Stromal cell of bone marrow (primary cell): ENCODE data around the gene SOX13.

Experiments used
- DNase-seq: peaks from one replicate; pipeline ENCODE4 v3.0.0-alpha.2; 2012; ENCODE audit warnings: low read depth

SOX13 gene

DNA sequence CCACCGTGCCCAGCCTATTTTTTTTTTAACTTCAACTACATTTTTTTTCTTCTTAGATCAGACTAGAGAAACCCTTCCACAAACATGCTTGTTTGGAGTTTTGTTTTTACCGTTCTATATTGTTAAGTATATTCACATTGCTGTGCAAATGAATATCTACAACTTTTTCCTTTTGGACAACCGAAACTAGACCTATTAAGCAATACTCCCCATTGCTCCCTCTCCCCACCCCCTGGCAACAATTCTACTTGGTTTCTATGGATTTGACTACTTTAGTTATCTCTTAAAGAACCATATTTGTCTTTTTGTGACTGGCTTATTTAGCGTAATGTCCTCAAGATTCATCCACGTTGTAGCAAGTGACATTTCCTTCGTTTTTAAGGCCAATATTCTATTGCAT lies 59.8 kb downstream of the SOX13 start:
- no peak for DNase-seq

DNA sequence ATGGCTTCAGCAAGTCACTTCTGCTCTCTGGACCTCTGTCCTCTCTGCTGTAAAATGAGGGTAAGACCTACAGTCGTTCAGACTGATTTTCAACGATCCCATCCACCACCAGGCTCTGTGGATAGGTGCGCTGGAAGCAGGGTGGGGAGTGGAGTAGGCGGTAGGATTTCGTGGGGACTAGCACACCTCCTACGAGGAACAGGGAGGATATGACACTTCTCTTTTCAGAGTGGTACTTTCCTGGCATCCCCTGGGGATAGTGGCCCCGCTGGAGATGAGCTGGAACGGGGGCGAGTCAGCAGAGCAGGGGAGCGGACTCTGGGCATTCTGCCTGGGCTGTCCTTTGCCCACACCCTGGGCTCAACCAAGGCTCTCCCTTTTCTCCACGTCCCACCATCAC lies 61.2 kb downstream of the SOX13 start:
- DNase-seq, result no peak

DNA sequence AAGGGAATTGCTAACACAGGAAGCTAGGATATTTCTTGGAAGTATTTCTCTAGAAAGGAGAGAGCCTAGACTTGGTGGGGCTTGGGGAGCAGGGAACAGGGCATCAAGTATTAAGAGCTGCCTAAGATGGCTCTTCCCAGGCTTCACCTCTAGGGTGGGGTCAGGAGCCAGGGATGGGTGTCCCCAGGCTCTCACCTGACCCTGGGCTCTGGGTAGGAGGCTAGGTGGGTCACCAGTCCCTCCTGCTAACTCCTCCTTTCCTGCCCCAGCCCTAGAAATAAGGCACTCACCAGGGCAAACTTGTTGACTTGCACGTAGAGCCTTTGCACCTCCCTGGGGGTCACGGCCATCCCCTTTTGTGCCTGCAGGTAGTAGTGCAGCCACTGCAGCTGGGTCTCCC lies 63.9 kb downstream of the SOX13 start:
- no peak for DNase-seq

DNA sequence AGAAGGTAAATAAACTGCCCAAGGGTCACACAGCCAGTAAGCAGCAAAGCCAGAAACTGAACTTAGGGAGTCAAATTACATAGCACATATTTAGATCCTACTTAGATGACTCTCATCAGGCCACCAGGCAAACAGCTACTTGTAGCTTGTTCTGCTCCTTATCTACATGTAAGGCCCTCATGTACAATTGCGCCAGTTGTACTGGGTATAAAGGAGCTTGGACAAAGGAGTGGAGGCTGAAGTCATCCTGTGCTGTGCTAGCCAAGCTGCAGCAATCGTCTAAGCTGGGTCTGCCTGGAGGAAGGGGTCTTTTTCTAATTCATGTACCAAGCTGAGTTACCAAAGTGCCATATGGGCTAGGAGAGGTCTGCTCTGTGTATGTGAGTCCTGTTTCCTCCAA lies 66.2 kb downstream of the SOX13 start:
- DNase-seq, result no peak

DNA sequence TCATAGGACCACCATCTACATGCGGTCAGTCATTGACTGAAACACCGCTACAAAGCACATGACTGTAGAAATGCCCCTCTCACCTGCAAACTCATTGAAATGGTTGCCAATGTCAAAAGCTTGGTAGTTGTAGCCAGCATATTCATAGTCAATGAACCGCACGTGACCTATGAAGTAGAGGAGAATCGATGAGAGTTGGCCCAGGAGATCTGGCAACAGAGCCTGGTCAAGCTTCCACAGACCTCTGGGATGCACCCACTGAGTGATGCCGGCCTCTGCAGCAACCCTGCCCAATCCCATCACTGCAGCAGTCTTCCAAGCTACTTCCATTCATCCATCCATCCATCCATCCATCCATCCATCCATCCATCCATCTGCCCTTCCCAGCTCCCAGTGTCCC lies 67.0 kb downstream of the SOX13 start:
- DNase-seq, result no peak

DNA sequence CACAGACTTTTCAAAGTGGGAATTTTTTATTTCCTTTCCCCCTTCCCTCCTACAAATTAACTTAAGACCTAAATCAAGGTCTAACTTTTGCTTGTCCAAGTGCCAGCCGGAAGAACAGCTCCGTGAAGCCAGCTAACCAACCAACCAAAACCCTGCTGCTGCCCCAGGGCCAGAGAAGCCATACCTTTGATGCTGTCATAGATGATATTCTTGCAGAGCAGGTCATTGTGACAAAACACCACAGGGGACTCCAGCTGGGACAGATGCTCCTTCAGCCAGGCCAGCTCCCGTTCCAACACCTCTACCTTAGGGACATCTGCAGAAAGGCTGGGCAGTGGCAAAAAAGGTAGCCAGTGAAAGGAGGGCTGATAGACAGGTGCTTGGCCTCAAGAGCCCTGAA lies 68.2 kb downstream of the SOX13 start:
- DNase-seq, result no peak

DNA sequence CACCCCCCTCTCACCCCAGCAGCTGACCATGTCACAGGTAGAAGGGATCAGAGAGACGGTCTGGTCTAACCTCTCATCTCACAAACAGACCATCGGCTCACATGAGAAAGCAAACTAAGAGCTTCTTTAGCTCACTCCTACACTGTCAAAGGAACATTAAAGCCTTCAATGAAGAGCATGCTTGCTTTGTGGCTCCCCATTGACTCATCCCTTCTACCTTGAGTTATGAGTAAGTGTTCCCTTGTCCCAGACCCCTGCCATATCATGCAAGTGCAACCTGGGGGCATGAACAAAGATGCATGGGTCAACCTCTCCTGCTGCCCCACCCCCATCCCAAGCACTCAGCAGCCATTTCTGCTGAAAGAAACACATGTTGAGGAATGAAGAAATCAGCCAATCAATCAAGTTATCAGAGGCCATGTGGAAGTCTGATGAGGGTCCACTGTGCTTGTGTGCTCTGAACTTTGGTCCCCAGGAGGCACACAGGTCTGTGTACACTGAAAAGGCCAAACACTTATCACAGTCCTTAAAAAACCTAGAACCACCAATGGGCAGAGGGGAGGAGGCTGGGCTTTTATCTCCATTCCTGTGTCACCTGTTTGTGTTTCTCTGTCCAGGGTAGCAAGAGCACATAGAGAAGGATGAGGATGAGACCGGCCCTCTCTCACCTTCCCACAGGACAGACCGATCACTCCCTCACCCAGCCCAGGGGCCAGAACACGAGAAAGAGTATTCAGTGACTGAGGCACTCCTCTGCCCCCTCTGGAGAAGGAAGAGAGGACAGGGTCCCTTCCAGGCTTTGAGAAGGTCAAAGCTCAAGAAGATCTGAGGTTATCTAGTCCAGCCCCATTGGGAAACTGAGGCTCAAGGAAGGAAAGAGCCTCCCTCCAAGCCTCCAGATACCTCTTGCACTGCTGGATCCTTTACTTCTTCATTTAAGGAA lies 69.4 kb downstream of the SOX13 start:
- DNase-seq, result no peak

DNA sequence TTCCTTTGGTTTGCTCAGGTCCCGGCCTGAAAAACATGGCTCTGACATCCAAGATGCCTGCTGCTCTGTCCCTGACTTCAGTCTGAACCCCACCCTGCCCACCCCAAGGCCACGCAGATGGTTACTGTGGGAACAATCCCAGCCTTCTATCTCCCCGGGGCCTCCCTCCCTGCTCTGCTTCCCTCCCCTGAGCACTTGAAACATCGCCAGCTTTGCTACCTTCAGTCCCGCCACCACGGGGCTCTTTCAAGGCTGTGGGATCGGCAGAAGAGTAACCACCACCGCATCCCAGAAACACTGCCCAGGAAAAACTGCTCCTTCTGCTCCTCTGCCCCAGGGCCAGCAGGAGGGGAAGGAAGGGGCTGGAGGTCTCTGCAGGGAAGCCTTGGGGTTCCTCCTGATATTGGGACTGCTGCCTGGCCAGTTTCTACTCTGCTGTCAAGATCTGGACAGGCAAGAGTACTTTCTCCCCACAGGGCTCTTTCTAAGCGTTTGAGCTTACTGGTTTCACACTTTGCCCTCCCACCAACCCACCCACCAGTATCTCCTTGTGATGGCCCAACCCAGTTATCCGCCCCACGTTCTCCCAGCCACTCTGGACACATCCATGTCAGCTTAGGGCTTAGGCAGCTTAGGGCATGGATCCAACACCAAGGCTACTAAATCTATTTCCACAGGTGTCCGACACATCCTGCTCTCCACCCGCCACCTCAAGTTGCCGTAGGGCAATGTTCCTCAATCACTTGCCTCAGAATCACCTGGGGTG lies 70.5 kb downstream of the SOX13 start:
- no peak for DNase-seq

DNA sequence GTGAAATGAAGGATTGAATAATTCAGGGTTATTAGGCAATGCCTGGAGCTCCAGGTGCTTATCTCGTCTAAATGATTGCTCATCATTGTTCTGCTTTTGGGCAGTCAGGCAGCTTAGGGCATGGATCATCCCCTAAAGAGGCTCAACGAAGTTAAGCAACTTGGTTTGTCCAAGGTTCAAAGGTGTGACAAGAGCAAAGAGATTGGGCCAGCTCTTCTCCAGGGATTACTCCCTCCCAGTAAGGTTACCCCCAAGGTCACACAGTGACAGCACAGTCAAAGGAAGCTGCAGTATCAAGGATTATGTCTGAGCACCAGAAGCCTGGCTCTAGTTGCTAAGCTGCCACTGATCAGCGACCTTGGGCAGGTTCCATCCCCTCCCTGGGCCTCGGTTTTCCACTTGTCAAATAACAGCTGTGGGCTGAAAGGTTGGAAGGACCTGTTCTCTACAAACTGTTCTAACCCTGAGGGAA lies 72.2 kb downstream of the SOX13 start:
- no peak for DNase-seq

DNA sequence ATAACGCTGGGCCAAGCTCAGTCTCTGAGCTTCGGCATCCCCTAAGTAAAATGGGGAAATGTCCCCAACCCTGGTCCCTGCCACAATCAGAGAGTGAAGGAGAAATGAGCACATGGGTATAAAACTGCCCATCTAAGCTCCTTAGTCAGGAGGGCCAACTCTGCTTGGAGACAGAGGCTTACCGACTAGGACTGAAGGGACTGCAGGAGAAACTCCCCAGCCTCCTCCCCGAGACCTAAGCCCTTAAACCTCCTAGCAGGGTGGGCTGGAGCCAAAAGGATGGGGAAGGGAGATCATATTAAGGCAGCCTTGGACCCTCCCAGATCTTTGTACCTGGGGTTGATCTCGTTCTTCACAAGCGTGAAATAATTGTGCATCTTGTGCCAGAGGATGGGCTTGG lies 73.4 kb downstream of the SOX13 start:
- no peak for DNase-seq

DNA sequence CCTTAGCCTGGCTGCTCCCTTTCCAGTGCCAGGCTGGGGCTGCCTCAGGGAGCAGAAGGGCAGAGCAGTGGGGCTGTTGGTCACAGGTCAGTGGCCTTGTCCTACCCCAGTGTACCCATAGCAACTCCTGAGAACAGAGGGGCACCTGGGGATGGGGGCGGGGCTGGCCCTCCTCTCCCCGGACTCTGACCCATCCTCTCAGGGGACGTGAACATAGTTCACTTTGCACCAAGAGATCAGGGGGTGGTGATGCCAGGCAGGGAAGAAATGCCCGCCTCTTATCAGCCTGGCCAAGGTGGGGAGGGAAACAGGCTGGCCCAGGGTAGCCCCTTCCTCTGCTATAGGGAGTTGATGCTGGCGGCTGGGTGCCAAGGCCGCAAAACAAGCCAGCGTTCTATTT lies 74.0 kb downstream of the SOX13 start:
- no peak for DNase-seq

DNA sequence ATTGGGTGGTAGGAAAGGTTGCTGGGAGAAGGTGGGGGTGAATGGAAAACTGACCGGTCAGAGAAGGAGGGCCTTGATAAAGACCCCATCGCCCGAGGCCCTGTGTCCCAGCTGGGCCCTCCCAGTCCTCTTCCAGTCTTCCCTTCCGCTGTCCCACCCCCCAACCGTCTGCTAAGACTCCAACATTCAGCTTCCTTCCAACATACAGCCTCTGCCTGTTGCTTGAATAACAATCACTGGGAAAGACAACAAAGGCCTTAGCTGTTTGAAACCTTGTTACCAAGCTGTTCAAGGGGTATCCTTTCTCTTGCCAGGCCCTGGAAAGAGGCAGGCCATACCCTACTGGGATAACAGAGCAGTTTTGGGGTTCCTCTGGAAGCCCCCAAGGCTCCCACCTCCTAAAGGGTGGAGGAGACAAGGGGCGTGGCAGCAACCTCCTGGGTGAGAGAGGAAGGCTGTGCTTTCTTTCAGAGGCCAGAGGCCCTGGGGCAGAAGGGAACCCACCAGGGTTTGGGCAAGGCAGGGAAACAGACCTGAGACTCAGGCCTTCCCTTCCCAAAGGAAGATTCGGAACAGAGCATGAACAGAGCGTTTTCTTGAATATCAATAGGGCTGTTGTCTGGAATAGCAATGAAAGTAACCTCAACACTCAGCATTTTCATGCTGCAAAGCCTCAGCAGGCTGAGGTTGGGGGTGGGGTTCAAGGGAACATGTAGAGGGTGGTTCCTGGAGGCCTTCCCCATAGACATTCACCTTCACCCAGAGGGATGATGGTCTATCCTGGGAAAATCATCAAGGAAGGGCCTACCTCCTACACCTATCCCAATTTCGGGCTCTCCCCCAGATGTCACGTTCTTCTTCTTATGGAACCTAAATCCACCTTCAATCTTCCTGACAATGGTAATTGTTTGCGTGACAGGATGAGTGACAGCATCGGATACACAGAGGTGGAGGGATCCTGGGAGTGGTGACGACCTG lies 74.8 kb downstream of the SOX13 start:
- DNase-seq, result no peak

DNA sequence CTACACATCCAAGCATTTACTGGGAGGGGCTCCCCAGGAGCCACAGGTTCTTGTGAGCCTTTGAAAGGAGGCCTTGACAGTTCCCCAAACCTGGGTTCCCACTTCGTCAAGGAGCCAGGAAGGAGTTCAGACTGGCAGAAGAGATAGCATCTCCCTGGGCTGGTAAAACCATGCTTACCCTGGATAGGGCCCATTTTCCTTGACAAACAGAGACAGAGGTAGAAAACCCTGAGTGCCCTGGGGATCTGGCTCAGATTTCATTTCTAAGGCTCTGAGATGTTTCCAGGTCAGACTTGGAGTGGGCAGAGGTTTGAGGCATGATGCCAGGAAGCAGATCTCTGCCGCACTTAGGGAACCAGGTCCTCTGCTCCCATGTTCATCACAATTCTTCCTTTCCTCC lies 76.2 kb downstream of the SOX13 start:
- DNase-seq, result no peak

DNA sequence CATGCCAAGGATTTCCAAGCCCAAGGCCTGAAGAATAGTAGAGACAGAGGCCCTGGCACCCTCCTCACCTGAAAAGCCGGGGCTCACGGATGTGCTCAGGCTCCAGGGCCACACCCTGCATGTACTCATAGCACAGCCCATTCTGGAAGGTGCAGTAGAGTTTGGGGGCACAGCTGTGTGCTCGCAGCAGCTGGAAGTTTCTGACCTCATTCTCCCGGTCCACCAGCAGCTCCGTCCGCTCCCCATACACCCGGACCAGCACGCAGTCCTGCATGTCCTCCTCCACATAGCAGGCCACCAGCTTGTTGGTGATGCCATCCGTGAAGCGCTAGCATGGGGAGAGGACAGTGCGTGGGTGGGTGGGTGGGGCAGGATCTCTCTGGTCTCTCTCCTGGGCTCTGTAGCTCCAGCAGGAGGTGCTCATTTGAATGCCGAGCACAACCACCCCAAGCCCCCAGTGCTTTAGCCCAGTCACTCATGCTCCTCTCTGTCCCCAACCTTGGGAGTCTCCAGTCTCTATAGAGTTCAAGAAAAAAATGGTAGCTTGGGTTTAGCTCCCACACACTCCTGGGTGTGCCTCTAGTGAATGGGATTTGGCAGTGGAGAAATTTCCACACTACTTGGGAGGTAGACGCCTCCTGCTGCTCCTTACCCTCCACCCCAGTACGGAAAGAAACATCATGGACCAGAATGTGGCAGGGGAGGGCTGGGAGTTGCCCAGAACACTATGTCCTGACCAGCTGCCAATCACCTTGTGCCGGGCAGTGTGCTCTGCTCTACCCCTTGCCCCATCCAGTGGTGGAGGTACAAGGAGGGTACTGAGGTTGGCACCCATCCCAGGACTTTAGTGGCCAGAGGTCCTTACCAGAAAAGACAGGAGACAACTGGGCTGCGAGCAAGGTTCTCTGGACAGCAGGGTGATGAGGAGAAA lies 77.0 kb downstream of the SOX13 start:
- no peak for DNase-seq

DNA sequence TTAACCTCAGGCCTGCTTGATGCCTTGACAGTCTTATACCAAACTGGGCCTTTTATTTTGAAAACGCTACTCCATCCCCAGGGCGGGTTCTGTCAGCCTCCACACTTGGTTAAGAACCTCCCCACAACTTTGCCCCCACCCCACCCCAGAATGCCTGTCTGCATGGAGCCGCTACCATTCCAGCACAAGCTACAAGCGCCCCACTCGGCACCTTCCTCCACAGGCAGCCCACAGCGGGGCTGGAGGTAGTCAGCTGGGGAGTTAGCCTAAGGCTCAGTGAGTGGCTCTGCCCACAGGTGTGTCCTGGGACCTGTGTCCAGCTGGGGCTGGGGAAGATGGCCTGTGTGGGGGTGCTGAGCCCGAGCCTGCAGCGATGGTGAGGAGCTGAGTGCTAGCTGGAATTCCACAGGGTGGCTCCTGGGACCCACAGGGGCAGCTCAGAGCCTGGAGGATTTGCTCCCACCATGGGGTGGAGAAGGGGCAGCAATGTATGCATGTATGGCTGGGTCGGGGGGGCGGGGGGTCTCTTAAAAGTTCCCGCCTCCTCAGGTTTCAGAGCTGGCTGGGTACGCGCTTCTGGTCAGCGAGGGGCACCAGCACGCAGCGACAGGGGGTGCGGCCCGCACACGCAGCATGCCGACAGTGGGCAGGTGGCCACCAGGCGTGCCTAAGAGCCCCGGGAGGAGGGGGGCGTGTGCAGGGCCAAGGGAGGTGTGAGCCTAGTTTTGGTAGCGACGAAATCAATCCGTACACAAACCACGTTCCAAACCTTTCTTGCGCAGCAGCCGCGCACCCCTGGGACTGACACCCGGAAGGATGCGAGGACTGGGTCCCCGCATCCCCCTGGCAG lies 78.0 kb downstream of the SOX13 start:
- DNase-seq, result no peak

DNA sequence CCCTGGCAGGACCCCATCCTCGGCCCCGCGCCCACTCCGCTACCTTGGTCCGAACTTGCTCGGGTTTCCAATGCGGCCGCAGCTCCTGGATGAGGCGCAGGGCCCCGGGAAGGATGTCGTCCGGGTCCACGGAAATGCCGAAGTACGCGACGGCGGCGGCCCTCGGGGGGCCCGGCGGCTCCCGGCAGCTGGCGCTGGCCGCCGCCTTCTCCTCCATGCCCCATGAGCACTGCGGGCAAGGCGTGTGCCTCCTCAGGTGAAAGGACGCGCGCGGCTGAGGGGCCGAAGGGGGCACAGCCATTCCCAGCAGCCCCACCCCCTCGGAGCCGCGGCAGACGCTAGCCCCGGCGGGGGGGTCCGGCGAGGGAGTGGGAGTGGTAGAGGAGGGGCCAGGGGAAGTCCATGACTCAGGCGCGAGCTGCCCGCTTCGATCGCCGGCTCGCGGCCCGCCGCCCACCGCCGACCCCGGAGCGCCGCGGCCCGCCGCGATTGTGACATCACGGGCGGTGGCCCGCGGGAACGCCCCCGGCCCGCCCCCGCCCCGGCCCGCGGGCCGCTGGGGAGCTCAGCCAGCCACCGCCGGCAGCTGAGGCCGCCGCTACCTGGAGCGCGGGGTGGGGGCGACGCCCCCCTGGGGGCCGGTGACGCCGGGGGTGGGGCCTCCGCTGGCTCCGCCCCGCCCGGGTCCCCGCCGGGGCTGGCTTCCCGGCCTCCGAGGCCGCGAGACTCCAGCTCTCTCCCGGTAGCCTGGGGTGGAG lies 78.8 kb downstream of the SOX13 start, which contains the start of gene ETNK2:
Gene ETNK2, minus strand, starts transcription at position 493 of the 758 bp plus-strand sequence. Its CDS starts 192 bp downstream, at position 301.
- no peak for DNase-seq

DNA sequence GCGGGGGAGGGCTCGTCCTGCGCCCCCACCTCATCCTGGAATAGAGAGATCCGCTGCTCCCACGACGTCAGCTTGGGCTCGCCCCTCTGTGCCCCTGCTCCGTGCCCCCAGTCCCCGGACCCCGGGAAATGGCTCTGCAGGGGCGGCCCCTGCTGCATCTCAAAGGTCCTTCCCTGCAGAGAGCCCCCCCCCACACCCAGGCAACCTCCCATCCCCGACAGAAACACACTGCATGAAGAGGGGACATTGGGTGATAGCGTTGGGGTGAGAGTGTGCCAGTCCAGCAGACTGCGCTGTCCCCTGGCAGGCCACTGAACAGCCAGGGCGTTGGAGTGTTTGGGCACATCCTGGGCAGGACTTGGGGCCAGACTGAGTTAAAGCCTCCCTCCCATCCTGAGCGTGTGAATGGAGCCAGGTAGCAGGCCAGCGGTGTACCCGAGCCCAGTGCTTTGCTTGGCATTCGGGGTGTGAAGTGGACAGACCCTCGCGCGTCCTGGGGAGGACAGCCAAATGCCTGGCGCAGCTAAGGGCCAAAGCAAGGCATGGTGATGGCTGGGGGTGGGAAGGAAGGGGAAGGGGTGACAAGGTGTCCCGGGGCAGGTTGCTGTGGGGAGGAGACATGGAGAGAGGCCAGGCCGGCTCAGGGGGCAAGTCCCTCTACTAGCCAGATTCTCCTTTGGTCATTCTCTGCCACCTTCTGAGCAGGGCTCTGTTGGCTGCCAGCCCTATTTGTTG lies 79.6 kb downstream of the SOX13 start:
- no peak for DNase-seq

DNA sequence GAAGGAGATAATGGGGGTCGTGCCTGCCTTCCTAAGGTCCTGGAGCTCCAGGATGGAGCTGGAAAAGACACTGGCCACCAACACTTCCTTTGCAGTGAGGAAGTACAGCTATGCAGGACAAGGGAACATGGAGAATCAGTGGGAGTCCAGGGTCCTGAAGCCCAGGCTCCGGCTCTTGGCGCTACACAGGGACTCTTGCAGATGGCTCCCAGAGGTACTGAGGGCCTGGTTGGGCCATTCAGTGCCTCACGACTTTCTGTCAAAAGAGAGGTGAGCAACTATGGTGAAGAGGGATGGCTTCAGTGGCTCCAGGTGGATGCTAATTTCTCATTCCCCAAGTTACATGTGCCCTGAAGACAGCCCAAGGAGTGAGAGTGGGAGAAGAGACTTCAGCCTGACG lies 80.8 kb downstream of the SOX13 start:
- no peak for DNase-seq
